ENCODE data around the gene NHERF2. TPM values are rescaled to one million over a fixed set of nuclear protein-coding genes. Genes with fewer than 3 reads are reported as not detected.

The NHERF2 gene
- total and polyA plus RNA-seq, 2 of the 4 experiments (the other 2 are of a cell fraction), result 18.6 to 77.8 TPM

DNA sequence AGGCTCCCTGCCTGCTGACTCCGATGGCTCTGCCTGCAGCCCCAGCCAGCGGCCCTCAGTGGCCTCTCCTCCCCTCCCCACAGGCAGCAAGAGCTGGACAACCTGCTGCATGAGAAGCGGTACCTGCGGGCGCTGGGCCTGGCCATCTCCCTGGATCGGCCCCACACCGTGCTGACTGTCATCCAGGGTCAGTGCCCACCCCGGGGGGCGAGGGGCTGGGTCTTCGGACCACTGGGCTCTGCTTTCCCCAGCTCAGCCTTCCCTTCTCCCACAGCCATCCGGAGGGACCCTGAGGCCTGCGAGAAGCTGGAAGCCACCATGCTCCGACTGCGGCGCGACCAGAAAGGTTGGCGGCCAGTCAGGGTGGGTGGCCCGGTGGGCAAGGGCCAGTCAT, 48.8 kb upstream of the NHERF2 start (continued):
- TF ChIP-seq RCOR1 (IDR thresholded peaks at IDR 0.05; ENCODE audit: insufficient replicate concordance, low read length) (no peak), CHD1 (IDR thresholded peaks at IDR 0.05; ENCODE audit: low read depth, low read length) (no peak), RFX5 (IDR thresholded peaks at IDR 0.05; ENCODE audit: low read depth, low read length) (no peak), SMC3 (IDR thresholded peaks at IDR 0.05; ENCODE audit: low read depth, low read length) (no peak), NFE2L2 (IDR thresholded peaks at IDR 0.05; ENCODE audit: low read depth, low read length) (no peak), MAFK (IDR thresholded peaks at IDR 0.05; ENCODE audit: low read depth, low read length) (no peak)

DNA sequence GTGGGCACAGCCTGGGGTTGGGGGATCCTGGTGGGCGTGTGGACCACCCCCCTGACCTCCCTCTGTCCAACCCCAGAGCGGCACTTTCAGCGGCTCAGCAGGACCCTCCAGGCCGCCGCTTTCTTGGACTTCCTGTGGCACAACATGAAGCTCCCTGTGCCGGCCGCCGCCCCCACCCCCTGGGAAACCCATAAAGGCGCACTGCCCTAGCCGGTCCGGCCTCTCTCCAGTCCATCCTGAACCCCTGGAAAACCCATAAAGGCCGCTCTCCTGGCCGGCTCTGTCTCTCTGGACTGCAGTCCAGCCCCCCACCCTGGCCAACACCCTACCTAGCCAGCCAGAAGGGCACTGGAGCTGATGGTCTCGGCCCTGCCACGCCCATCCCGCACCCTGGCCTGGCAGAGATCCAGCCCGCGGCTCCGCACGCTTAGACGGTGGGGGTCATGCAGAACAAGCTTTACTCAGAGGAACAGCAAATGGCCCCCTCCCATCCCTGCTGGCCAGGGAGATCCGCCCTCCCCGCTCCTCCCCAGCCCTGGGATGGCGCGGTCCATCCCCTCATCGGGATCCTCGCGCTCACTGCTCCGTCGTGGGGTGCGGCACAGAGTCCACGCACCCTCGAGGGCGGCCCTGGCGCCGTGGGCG, 48.1 kb upstream of the NHERF2 start:
- Histone ChIP-seq H4K20me1 (ENCODE audit: insufficient read depth, low read length) (no peaks in the 10 kb centered on the region; the same call in none of the 2 replicates), H2BK120ac (ENCODE audit: low read depth, low read length) (no peak overlapping the region), H3K9me1 (ENCODE audit: insufficient read depth, low read length) (no peaks in the 10 kb centered on the region), H2BK5ac (ENCODE audit: low read depth, low read length, poor library complexity, severe bottlenecking) (no peak overlapping the region), H3K4ac (ENCODE audit: low read depth, low read length) (no peak overlapping the region), H3K9ac (ENCODE audit: low read depth, low read length) (no peak overlapping the region), H2AFZ (replicated peaks; ENCODE audit: low read length, poor library complexity) (no peak overlapping the region), H3K27me3 (ENCODE audit: control insufficient read depth, insufficient read depth, low read length) (peaks cover 31% of the 10 kb centered on the region; the same call in 1 of the 2 replicates), H2BK20ac (ENCODE audit: low read depth, low read length) (no peak overlapping the region), H2AK5ac (ENCODE audit: low read depth, low read length) (no peak overlapping the region), H3K56ac (ENCODE audit: extremely low read depth, insufficient read depth, low read length) (no peak overlapping the region), H3K4me1 (ENCODE audit: control insufficient read depth, insufficient read depth, low read length) (no peaks in the 10 kb centered on the region), H2AK9ac (replicated peaks; ENCODE audit: low read depth, low read length, poor library complexity) (no peak overlapping the region), H3K9me3 (ENCODE audit: control insufficient read depth, insufficient read depth, low read length) (no peaks in the 10 kb centered on the region), H3K79me1 (ENCODE audit: low read depth in 1 of 2, low read length in 2 of 2) (peaks cover 0 to 8% of the 10 kb centered on the region in 2 experiments; a peak in 1 of 4 replicates), H4K91ac (ENCODE audit: insufficient read depth, low read depth, low read length) (no peak overlapping the region), H4K8ac (ENCODE audit: low read depth in 2 of 2, low read length in 2 of 2) (no peak overlapping the region), H3K18ac (ENCODE audit: low read depth, low read length) (no peak overlapping the region), H3K14ac (replicated peaks; ENCODE audit: low read depth, low read length) (no peak overlapping the region), H3K4me2 (ENCODE audit: low read depth, low read length) (no peak overlapping the region), H3K36me3 (ENCODE audit: control insufficient read depth, insufficient read depth, low read length) (peaks cover 48% of the 10 kb centered on the region), H2BK15ac (ENCODE audit: low read depth, low read length) (no peak overlapping the region), H3K23ac (ENCODE audit: low read depth, low read length) (no peak overlapping the region), H3K4me3 (ENCODE audit: insufficient read depth, low read depth, low read length) (no peak overlapping the region), H3K27ac (ENCODE audit: insufficient read depth, low read length) (no peak overlapping the region), H4K5ac (ENCODE audit: low read depth, low read length) (no peak overlapping the region)
- BruUV-seq (replicated peaks), result no TSS peak
- 93% methylated on average over 9 of the region's 37 CpGs; no CpG with 5 or more reads in 1 of the 2 experiments for WGBS, 2 experiments (ENCODE audit: extremely low coverage in 2 of 2, insufficient read length in 1 of 2)
- dilution Hi-C loops (cut with HindIII; ENCODE audit: low sequenced_read_pairs, unreplicated experiment) (no loop called here), intact Hi-C loops (cut with micrococcal nuclease) (no loop called here), in situ Hi-C loops (cut with MboI; ENCODE audit: low sequenced_read_pairs) (no loop called here)
- ATAC-seq (ENCODE audit: low read depth), result no peak
- DNase-seq, result no peak
- ChIA-PET POLR2A (ENCODE audit: unreplicated experiment) (no interaction called here), CTCF (no interaction called here)
- no peak for TF ChIP-seq BHLHE40 (IDR thresholded peaks at IDR 0.05; ENCODE audit: low read depth, low read length)
- TF ChIP-seq RAD21 (IDR thresholded peaks at IDR 0.05; ENCODE audit: low read length), result no peak
- TF ChIP-seq, protein P1, sequence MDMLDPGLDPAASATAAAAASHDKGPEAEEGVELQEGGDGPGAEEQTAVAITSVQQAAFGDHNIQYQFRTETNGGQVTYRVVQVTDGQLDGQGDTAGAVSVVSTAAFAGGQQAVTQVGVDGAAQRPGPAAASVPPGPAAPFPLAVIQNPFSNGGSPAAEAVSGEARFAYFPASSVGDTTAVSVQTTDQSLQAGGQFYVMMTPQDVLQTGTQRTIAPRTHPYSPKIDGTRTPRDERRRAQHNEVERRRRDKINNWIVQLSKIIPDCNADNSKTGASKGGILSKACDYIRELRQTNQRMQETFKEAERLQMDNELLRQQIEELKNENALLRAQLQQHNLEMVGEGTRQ (IDR thresholded peaks at IDR 0.05; ENCODE audit: low read depth, low read length), result no peak
- TF ChIP-seq RCOR1 (IDR thresholded peaks at IDR 0.05; ENCODE audit: insufficient replicate concordance, low read length), result no peak
- no peak for TF ChIP-seq SMC3 (IDR thresholded peaks at IDR 0.05; ENCODE audit: low read depth, low read length)
- TF ChIP-seq, protein P2, sequence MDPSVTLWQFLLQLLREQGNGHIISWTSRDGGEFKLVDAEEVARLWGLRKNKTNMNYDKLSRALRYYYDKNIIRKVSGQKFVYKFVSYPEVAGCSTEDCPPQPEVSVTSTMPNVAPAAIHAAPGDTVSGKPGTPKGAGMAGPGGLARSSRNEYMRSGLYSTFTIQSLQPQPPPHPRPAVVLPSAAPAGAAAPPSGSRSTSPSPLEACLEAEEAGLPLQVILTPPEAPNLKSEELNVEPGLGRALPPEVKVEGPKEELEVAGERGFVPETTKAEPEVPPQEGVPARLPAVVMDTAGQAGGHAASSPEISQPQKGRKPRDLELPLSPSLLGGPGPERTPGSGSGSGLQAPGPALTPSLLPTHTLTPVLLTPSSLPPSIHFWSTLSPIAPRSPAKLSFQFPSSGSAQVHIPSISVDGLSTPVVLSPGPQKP (IDR thresholded peaks at IDR 0.05; ENCODE audit: borderline replicate concordance, low read depth, low read length), result no peak
- no peak for TF ChIP-seq NFE2L2 (IDR thresholded peaks at IDR 0.05; ENCODE audit: low read depth, low read length)
- no peak for TF ChIP-seq MXI1 (IDR thresholded peaks at IDR 0.05; ENCODE audit: borderline replicate concordance, low read depth, low read length)
- TF ChIP-seq CEBPB (IDR thresholded peaks at IDR 0.05; ENCODE audit: low read depth, low read length), result no peak
- no peak for TF ChIP-seq FOS (IDR thresholded peaks at IDR 0.05; ENCODE audit: low read depth, low read length)
